H1 (cell line): Measurements from ENCODE around the gene NFIC. TPM values are rescaled to one million over a fixed set of nuclear protein-coding genes. Genes with fewer than 3 reads are reported as not detected.

Experiments used
- BRCA1 ChIP-seq: IDR thresholded peaks from 2 replicates; pipeline ENCODE4 v1.6.1; 2012; ENCODE audit warnings: low read depth, low read length, improper control_type of control experiment
- HDAC2 ChIP-seq, 2 experiments: fragments of 300-600 bp in 1 of 2; sonication (generic) in 1 of 2; IDR thresholded peaks; 2 replicates each; pipeline ENCODE4 v1.6.1; 2011 to 2012; ENCODE audit warnings: low read depth in 2 of 2, low read length in 2 of 2, mild to moderate bottlenecking in 2 of 2, moderate library complexity in 2 of 2, borderline replicate concordance in 1 of 2, inconsistent platforms in 1 of 2
- HDAC6 ChIP-seq: IDR thresholded peaks from one replicate; pipeline ENCODE4 v1.7.1; 2012; ENCODE audit warnings: low read depth, mild to moderate bottlenecking, inconsistent platforms, low read length, moderate library complexity
- RBBP5 ChIP-seq: IDR thresholded peaks from 2 replicates; pipeline ENCODE4 v1.7.1; 2012; ENCODE audit warnings: low read depth, mild to moderate bottlenecking, inconsistent platforms, low read length, moderate library complexity, borderline replicate concordance
- SAP30 ChIP-seq: fragments of 300-600 bp; sonication (generic); IDR thresholded peaks from 2 replicates; pipeline ENCODE4 v1.7.1; 2012; ENCODE audit warnings: low read length, moderate library complexity, mild to moderate bottlenecking, inconsistent platforms; ENCODE audit not compliant: insufficient read depth, insufficient replicate concordance
- SUZ12 ChIP-seq: fragments of 200-600 bp; sonication (generic); IDR thresholded peaks from 2 replicates; pipeline ENCODE4 v1.6.1; 2012; ENCODE audit warnings: mild to moderate bottlenecking, inconsistent platforms, low read length, moderate library complexity, mixed read lengths
- TAF1 ChIP-seq: IDR thresholded peaks from 2 replicates; pipeline ENCODE4 v1.6.1; 2011; ENCODE audit warnings: mild to moderate bottlenecking, low read depth, low read length
- YY1 ChIP-seq: IDR thresholded peaks from 2 replicates; pipeline ENCODE4 v1.6.1; 2011; ENCODE audit warnings: low read depth, mild to moderate bottlenecking, low read length
- ZNF274 ChIP-seq: IDR thresholded peaks from 2 replicates; pipeline ENCODE4 v1.7.0; 2012; ENCODE audit warnings: low read length, borderline replicate concordance; ENCODE audit errors: extremely low read depth
- polyA plus RNA-seq, 7 experiments: library from polyadenylated mRNA; depleted of rRNA in 3 of 7; stranded (reverse) in 5 of 7; unstranded in 2 of 7; fragments of >200 nt in 5 of 7; fragments of 200-250 nt in 2 of 7; gene quantifications; 1 replicate in 5 of 7; 2 replicates in 1 of 7; 4 replicates in 1 of 7; pipeline versions ENCODE4 v1.2.1 to v1.2.3, GENCODE V29; 2011 to 2013; ENCODE audit warnings: missing spikeins in 2 of 7, mixed read lengths in 2 of 7
- total RNA-seq: library from RNA; stranded (reverse); fragmentation: NEBNext Ultra II Directional; extraction: Animal tissue kit (Norgen Biotek cat#: 25700); gene quantifications from 2 replicates; pipeline ENCODE4 v1.2.1, GENCODE V29; 2021

The NFIC gene
- total and polyA plus RNA-seq, 2 of the 8 experiments (the other 6 are each of a cell fraction or from before 2014, with no cell fraction given) = 0.56 to 3.2 TPM

- no peak for TF ChIP-seq SUZ12
- TF ChIP-seq YY1 = no peak
- no peak for TF ChIP-seq HDAC6
- TF ChIP-seq HDAC2 (IDR thresholded peaks at IDR 0.05; ENCODE audit: borderline replicate concordance in 1 of 2, low read depth in 2 of 2, low read length in 2 of 2) = no peak
- no peak for TF ChIP-seq ZNF274
- TF ChIP-seq RBBP5 = no peak
- TF ChIP-seq TAF1 = no peak
- no peak for TF ChIP-seq SAP30
- no peak for TF ChIP-seq BRCA1
Measured at GRCh38 chr19:3501780-3502179, 135.4 kb downstream of the NFIC start (continued).
